COR-L47 (cell line): Measurements from ENCODE around the gene ALOX12.
"Not testable (repeated sequence)": the region's sequence is repeated elsewhere in the genome, so short reads cannot be mapped to it uniquely, and the experiment has no call there.

Source experiments
- DNase-seq: peaks from one replicate; lab custom pipeline; 2025; lab: John Stamatoyannopoulos, UW

ALOX12 gene

GRCh38 chr17:7046127-7046724 lies 50.4 kb downstream of the ALOX12 start:
- peak; percentile 21 for DNase-seq

GRCh38 chr17:7046725-7047397 lies 51.0 kb downstream of the ALOX12 start:
- not testable (repeated sequence) for DNase-seq

GRCh38 chr17:7047566-7047965 lies 51.7 kb downstream of the ALOX12 start:
- no peak for DNase-seq

- DNase-seq, result no peak
Observed at GRCh38 chr17:7048968-7049367, 53.1 kb downstream of the ALOX12 start.

- DNase-seq, result not testable (repeated sequence)
Observed at GRCh38 chr17:7050583-7050982, 54.7 kb downstream of the ALOX12 start.

GRCh38 chr17:7056386-7056785 lies 60.5 kb downstream of the ALOX12 start:
- no peak for DNase-seq

GRCh38 chr17:7058831-7059447 lies 63.1 kb downstream of the ALOX12 start:
- DNase-seq, result no peak
